ENCODE results near the gene SETBP1.

Gene SETBP1

DNA sequence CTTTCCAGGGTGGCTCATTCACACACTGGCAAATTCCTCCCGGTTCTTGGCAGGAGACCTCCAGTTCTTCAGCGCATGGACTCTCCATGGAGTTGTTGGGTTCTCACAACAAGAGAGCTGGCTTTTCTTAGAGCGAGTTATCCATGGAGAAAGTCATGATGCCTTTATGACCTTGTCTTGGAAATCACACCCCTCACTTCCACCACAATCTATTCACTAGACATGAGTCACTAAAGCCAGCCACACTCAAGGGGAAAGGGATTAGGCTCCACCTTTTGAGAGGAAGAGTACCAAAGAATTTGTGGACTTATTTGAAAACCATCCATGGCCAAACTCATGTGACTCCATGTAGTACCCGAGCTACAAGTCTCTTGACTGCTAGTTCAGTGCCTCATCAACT is 160.5 kb downstream of the SETBP1 start:
- H3K4me3 ChIP-seq (ENCODE audit: low read length in 2 of 2): no peak overlapping the region
- no peaks in the 10 kb centered on the region for H3K27me3 ChIP-seq (ENCODE audit: control insufficient read depth in 1 of 2, insufficient read depth in 2 of 2, low read length in 2 of 2)
- H3K9me3 ChIP-seq (ENCODE audit: control insufficient read depth in 2 of 2, low read length in 2 of 2): no peaks in the 10 kb centered on the region
- H3K9ac ChIP-seq (ENCODE audit: low read length in 2 of 2): no peak overlapping the region
- H3K27ac ChIP-seq (ENCODE audit: low read length): peak overlapping the region; percentile 3
- peaks cover 0 to 2% of the 10 kb centered on the region in 2 donors for H3K36me3 ChIP-seq (ENCODE audit: control insufficient read depth in 2 of 2, insufficient read depth in 2 of 2, low read length in 2 of 2)
- peaks cover 42% of the 10 kb centered on the region for H3K4me1 ChIP-seq (ENCODE audit: control insufficient read depth, insufficient read depth, low read length)

DNA sequence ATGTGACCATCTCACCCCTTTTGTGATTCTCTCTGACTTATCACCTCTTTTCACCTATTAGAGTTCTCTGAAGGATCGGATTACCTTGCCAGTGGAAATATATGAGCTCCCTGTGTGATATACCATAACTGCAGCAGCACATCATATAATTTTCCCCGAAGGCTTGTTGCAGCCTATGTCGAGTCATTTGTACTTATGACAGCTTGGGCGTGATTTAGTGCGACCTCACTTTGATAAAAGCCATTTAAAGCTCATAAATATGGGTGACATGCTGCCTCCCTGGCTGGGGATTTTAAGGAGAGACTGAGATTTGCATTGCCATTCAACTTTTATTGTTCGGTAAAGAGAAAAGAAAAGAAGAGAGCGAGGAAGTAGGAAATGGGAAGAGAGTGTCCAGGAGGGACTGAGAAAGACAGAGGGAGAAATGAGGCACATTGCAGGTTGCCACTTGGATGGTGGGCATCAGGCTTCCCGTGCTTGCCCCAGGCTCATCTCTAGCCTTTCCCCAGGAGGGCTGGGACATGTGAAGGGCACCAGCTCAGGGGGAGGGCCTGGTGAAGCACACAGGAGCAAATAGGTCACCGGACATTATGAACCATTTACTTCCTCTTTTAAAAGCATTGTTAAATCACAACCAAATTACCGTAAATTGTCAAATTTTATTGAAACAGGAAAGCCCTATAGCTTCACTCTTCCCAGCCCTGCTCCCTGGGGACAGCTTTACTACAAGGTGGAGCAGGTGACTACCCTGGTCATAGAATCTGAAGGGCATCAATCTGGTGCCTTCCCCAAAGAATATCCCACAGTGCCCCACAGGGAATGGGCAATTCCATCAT is 161.3 kb downstream of the SETBP1 start:
- Histone ChIP-seq H3K27me3 (ENCODE audit: control insufficient read depth in 1 of 2, insufficient read depth in 2 of 2, low read length in 2 of 2) (no peaks in the 10 kb centered on the region), H3K4me1 (ENCODE audit: control insufficient read depth, insufficient read depth, low read length) (peaks cover 37% of the 10 kb centered on the region), H3K36me3 (ENCODE audit: control insufficient read depth in 2 of 2, insufficient read depth in 2 of 2, low read length in 2 of 2) (peaks cover 0 to 2% of the 10 kb centered on the region in 2 donors), H3K27ac (ENCODE audit: low read length) (no peak overlapping the region), H3K9me3 (ENCODE audit: control insufficient read depth in 2 of 2, low read length in 2 of 2) (no peaks in the 10 kb centered on the region), H3K4me3 (ENCODE audit: low read length in 2 of 2) (no peak overlapping the region), H3K9ac (ENCODE audit: low read length in 2 of 2) (no peak overlapping the region)

DNA sequence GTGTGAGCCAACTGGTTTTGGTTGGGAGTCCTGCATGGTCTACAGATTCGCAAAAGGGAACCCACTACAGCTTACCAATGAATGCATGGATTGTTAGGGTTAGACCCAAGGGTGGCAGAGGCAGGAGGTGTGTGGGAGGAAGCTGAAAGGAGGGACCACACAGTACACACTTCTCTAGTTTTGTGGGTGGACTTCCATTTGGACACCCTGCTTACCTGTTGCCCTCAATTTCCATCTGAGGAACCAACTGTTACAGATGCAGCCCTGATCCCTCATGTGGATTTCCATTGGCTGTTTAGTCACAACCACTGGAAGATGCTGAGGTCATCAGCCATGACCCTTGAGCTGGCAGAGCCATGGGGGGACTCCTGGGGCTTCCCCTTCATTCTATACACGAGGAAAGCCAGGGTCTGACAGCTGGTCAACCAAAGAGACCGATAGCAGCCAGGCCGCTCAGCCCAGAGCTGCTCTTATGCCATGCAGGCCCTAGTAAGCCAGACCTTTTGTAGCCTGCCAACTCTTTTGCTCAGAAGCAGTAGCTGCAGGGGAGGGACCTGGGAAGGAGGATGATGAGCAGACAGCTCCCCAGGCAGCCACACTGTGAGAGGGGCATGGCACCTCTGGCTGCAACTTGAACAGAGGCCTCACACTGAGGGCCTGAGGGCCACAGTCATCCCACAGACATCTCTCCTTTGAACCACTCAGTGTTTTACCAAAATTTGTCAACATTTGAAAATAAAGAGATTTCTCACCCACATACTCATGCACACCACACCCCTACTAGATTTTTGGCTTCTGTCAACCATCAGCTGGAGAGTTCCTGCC is 162.1 kb downstream of the SETBP1 start:
- Histone ChIP-seq H3K4me3 (ENCODE audit: low read length in 2 of 2) (no peak overlapping the region), H3K9ac (ENCODE audit: low read length in 2 of 2) (no peak overlapping the region), H3K27ac (ENCODE audit: low read length) (no peak overlapping the region), H3K36me3 (ENCODE audit: control insufficient read depth in 2 of 2, insufficient read depth in 2 of 2, low read length in 2 of 2) (peaks cover 0 to under 1% of the 10 kb centered on the region in 2 donors), H3K4me1 (ENCODE audit: control insufficient read depth, insufficient read depth, low read length) (peaks cover 42% of the 10 kb centered on the region), H3K27me3 (ENCODE audit: control insufficient read depth in 1 of 2, insufficient read depth in 2 of 2, low read length in 2 of 2) (no peaks in the 10 kb centered on the region), H3K9me3 (ENCODE audit: control insufficient read depth in 2 of 2, low read length in 2 of 2) (no peaks in the 10 kb centered on the region)

DNA sequence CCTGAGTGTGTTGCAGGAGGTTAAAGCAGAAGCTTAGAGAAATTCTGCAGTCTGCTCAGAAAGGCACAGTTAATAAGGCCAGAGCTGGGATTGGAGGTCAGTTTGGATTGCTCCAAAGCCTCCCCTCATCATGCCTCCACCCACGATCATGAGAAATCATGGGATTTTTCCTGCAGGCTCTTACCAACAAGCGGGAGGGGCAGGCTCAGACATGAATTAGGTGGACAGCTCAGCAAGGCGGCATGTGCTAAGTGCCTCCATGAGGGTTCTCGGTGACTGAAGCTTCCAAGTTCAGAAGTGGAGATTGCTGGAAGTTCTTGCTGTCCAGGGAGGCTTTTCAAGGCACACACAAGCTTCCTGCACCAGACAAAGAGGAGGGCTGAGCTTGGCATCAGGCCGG is 163.8 kb downstream of the SETBP1 start:
- Histone ChIP-seq H3K27me3 (ENCODE audit: control insufficient read depth in 1 of 2, insufficient read depth in 2 of 2, low read length in 2 of 2) (no peaks in the 10 kb centered on the region), H3K4me1 (ENCODE audit: control insufficient read depth, insufficient read depth, low read length) (peaks cover 43% of the 10 kb centered on the region), H3K9me3 (ENCODE audit: control insufficient read depth in 2 of 2, low read length in 2 of 2) (no peaks in the 10 kb centered on the region), H3K36me3 (ENCODE audit: control insufficient read depth in 2 of 2, insufficient read depth in 2 of 2, low read length in 2 of 2) (no peaks in the 10 kb centered on the region), H3K9ac (ENCODE audit: low read length in 2 of 2) (no peak overlapping the region), H3K4me3 (ENCODE audit: low read length in 2 of 2) (no peak overlapping the region), H3K27ac (ENCODE audit: low read length) (no peak overlapping the region)

DNA sequence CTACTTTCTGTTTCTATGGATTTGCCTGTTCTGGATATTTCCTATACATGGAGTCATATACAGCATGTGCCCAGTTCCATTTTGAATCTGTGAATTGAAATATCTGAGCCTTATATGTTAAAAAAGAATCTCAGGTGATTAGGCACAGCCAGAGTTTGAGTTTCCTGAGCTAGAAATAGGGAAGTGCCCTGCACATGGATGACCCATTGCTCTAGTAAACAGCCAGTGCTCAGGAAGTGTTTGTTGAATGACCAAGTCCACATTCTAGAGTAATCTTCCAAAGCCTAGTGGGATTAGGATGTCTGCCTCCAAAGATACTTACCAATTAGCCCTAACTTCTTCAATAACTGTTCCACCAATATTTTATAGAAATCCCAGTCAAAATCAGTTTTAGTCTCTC is 165.8 kb downstream of the SETBP1 start:
- Histone ChIP-seq H3K4me3 (ENCODE audit: low read length in 2 of 2) (no peak overlapping the region), H3K27me3 (ENCODE audit: control insufficient read depth in 1 of 2, insufficient read depth in 2 of 2, low read length in 2 of 2) (no peaks in the 10 kb centered on the region), H3K4me1 (ENCODE audit: control insufficient read depth, insufficient read depth, low read length) (peaks cover 34% of the 10 kb centered on the region), H3K9ac (ENCODE audit: low read length in 2 of 2) (no peak overlapping the region), H3K27ac (ENCODE audit: low read length) (no peak overlapping the region), H3K9me3 (ENCODE audit: control insufficient read depth in 2 of 2, low read length in 2 of 2) (no peaks in the 10 kb centered on the region), H3K36me3 (ENCODE audit: control insufficient read depth in 2 of 2, insufficient read depth in 2 of 2, low read length in 2 of 2) (no peaks in the 10 kb centered on the region)

DNA sequence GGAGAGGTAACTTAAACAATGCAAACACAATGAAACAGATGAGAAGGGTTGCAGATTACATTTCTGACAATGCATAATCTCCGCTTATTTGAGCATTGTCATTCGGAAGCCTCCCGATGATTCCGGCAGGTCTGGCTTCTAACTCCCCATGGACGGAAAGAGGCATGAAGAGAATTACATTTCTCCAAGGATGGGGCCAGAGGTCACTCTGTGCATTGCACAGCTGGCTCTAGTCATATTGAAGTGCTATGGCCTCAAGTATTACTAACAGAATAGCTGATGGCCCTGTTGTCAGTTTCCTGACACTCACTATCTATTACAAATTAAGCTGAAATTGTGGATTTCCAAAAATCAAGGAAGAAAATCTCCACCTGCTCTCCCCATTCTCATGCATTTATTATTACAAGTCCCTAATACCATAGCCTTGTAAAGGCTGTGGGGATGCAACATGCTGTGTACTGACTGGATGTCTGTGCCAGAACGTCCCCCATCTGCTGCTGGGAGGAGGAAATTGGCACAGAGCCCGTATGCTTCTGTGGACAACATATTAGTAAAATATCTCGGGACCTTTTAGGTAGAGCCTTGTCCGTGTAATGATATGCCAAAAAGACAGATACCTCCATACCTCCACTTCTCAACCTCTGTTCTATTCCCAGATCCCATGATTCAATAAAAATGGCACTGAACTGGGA is 168.1 kb downstream of the SETBP1 start:
- H3K36me3 ChIP-seq (ENCODE audit: control insufficient read depth in 2 of 2, insufficient read depth in 2 of 2, low read length in 2 of 2): no peaks in the 10 kb centered on the region
- no peak overlapping the region for H3K4me3 ChIP-seq (ENCODE audit: low read length in 2 of 2)
- H3K9ac ChIP-seq (ENCODE audit: low read length in 2 of 2): no peak overlapping the region
- no peaks in the 10 kb centered on the region for H3K9me3 ChIP-seq (ENCODE audit: control insufficient read depth in 2 of 2, low read length in 2 of 2)
- H3K27ac ChIP-seq (ENCODE audit: low read length): no peak overlapping the region
- no peaks in the 10 kb centered on the region for H3K27me3 ChIP-seq (ENCODE audit: control insufficient read depth in 1 of 2, insufficient read depth in 2 of 2, low read length in 2 of 2)
- H3K4me1 ChIP-seq (ENCODE audit: control insufficient read depth, insufficient read depth, low read length): peaks cover 43% of the 10 kb centered on the region

DNA sequence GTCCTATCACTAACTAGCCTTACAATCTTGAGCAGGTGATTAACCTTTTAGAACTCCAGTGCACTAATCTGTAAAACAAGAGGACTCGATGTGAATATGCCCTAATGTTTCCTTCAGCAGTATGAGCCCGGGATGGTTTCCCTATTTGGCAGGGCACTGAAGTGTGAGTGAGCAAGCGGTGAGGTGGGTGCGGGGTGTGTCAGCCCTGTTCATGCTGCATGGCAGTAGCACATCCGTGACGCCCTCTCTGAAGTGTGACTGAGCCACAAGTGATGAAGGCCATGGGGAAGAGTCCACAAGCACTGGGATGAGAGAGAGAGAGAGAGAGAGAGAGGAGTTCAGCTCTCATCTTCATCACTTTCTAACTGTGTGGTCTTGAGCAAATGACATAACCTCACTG is 168.7 kb downstream of the SETBP1 start:
- H3K9me3 ChIP-seq (ENCODE audit: control insufficient read depth in 2 of 2, low read length in 2 of 2): no peaks in the 10 kb centered on the region
- H3K27me3 ChIP-seq (ENCODE audit: control insufficient read depth in 1 of 2, insufficient read depth in 2 of 2, low read length in 2 of 2): no peaks in the 10 kb centered on the region
- no peak overlapping the region for H3K4me3 ChIP-seq (ENCODE audit: low read length in 2 of 2)
- no peak overlapping the region for H3K27ac ChIP-seq (ENCODE audit: low read length)
- peaks cover 0 to 3% of the 10 kb centered on the region in 2 donors for H3K36me3 ChIP-seq (ENCODE audit: control insufficient read depth in 2 of 2, insufficient read depth in 2 of 2, low read length in 2 of 2)
- no peak overlapping the region for H3K9ac ChIP-seq (ENCODE audit: low read length in 2 of 2)
- peaks cover 43% of the 10 kb centered on the region for H3K4me1 ChIP-seq (ENCODE audit: control insufficient read depth, insufficient read depth, low read length)

DNA sequence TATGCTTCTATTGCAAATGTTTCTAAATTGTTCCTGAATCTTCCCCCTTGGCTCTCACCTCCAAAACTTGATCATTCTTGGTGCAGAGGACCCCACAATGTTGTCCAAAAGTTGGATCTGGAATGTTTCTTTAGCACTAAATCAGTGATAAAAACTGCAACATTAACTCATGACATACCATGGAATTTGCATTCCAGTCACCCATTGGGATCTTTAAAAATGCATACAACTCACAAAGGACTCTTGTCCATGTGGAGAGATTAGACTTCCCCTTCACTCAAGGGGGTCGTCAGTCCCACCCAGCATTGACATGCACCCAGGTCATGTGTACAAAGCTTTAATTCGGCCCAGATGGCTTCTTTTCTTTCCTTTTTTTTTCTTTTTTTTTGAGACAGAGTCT is 169.3 kb downstream of the SETBP1 start:
- no peak overlapping the region for H3K4me3 ChIP-seq (ENCODE audit: low read length in 2 of 2)
- H3K9ac ChIP-seq (ENCODE audit: low read length in 2 of 2): no peak overlapping the region
- no peak overlapping the region for H3K27ac ChIP-seq (ENCODE audit: low read length)
- H3K9me3 ChIP-seq (ENCODE audit: control insufficient read depth in 2 of 2, low read length in 2 of 2): no peaks in the 10 kb centered on the region
- H3K27me3 ChIP-seq (ENCODE audit: control insufficient read depth in 1 of 2, insufficient read depth in 2 of 2, low read length in 2 of 2): no peaks in the 10 kb centered on the region
- H3K36me3 ChIP-seq (ENCODE audit: control insufficient read depth in 2 of 2, insufficient read depth in 2 of 2, low read length in 2 of 2): peaks cover 0 to 3% of the 10 kb centered on the region in 2 donors
- peaks cover 40% of the 10 kb centered on the region for H3K4me1 ChIP-seq (ENCODE audit: control insufficient read depth, insufficient read depth, low read length)

DNA sequence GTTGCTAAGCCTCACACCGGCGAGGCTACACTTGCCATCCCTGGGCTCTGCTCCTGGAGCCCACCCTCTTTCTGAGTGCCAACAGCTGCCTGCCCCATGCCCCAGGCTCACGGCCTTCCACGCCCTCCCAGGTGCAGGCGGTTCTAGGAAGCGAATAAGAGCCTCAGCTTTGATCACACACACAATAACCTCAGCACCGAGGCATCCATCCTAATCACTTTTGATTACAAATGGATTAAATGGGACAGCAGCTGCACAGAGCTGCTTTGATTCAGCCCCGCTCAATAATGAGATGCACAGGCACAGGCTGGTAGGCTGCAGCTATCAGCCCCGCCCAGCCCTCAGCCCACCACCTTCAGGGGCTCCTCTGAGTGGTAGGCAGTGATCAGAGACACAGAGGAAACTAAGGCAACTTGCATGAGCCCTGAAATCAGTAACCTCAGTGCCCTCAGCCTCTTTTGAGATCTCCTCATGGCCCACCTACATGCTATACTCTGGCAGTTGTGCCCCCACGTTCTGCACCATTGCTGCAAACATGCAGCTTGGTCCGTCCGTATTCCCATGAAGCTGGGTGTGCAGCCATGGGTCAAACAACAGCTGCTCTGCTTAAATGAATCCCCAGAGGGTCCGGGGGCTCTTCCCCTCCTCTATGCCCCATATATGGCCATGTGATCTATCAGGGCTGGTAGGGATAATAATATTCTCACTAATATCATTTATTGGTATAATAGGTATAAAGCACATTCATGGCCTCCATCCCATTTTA is 171.4 kb downstream of the SETBP1 start:
- Histone ChIP-seq H3K4me1 (ENCODE audit: control insufficient read depth, insufficient read depth, low read length) (peaks cover 40% of the 10 kb centered on the region), H3K27me3 (ENCODE audit: control insufficient read depth in 1 of 2, insufficient read depth in 2 of 2, low read length in 2 of 2) (no peaks in the 10 kb centered on the region), H3K9ac (ENCODE audit: low read length in 2 of 2) (no peak overlapping the region), H3K27ac (ENCODE audit: low read length) (no peak overlapping the region), H3K4me3 (ENCODE audit: low read length in 2 of 2) (no peak overlapping the region), H3K9me3 (ENCODE audit: control insufficient read depth in 2 of 2, low read length in 2 of 2) (no peaks in the 10 kb centered on the region), H3K36me3 (ENCODE audit: control insufficient read depth in 2 of 2, insufficient read depth in 2 of 2, low read length in 2 of 2) (peaks cover 0 to 6% of the 10 kb centered on the region in 2 donors)

DNA sequence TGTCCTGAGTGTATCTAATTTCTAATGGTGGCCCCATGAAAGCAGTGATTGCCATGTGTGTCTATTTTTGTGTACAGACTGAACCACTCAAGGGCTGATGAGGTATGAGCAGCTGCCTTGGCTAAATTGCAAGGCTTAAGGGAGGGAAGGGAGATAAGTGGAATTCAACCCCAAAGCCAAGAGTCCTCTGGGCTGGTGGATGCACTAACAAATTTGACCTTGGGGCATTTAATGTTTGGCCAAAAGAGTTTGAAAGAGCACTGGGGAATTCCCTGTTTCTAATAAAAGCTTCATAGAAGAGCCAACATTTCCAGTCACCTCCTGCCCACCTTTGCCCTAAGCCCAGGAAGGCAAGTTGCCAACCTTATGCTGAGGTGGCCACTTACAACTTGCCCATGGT is 172.1 kb downstream of the SETBP1 start:
- no peaks in the 10 kb centered on the region for H3K9me3 ChIP-seq (ENCODE audit: control insufficient read depth in 2 of 2, low read length in 2 of 2)
- H3K27me3 ChIP-seq (ENCODE audit: control insufficient read depth in 1 of 2, insufficient read depth in 2 of 2, low read length in 2 of 2): no peaks in the 10 kb centered on the region
- peaks cover 0 to 6% of the 10 kb centered on the region in 2 donors for H3K36me3 ChIP-seq (ENCODE audit: control insufficient read depth in 2 of 2, insufficient read depth in 2 of 2, low read length in 2 of 2)
- H3K27ac ChIP-seq (ENCODE audit: low read length): no peak overlapping the region
- H3K9ac ChIP-seq (ENCODE audit: low read length in 2 of 2): no peak overlapping the region
- peaks cover 40% of the 10 kb centered on the region for H3K4me1 ChIP-seq (ENCODE audit: control insufficient read depth, insufficient read depth, low read length)
- H3K4me3 ChIP-seq (ENCODE audit: low read length in 2 of 2): no peak overlapping the region
